GM12878 (cell line): ENCODE results near the gene CFAP410. TPM values are rescaled to one million over a fixed set of nuclear protein-coding genes. Genes with fewer than 3 reads are reported as not detected.

ENCODE experiments used
- ATAC-seq: fragments of 200-7000 bp; cut with Tn5 transposase; 3 replicates; pipeline ENCODE4 v1.9.1; 2020; ENCODE audit warnings: mild to moderate bottlenecking, moderate library complexity
- BruUV-seq: library from RNA; stranded (reverse); fragments of 400-500 nt; replicated peaks from 2 replicates; lab custom pipeline; 2021; lab: Mats Ljungman, UMichigan
- CTCF ChIA-PET: fragments of 300-600 bp; sonication (Branson Sonifier 250); formaldehyde crosslinking; extraction: SDS; loops from one replicate; lab custom pipeline; 2021; ENCODE audit warnings: inconsistent platforms; lab: Yijun Ruan, JAX
- POLR2A ChIA-PET: fragments of 350-600 bp; formaldehyde crosslinking; extraction: SDS; loops from one replicate; lab custom pipeline; 2021; ENCODE audit warnings: inconsistent platforms; lab: Charles Lee
- RAD21 ChIA-PET: fragments of 300-600 bp; sonication (Branson Sonifier 250); formaldehyde crosslinking; loops from one replicate; lab custom pipeline; 2023; ENCODE audit warnings: antibody characterized with exemption; ENCODE audit not compliant: unreplicated experiment; lab: Charles Lee
- SMC1A ChIA-PET: fragments of 300-600 bp; sonication (Branson Sonifier 250); formaldehyde crosslinking; loops from one replicate; lab custom pipeline; 2023; ENCODE audit not compliant: unreplicated experiment, uncharacterized antibody; lab: Charles Lee
- DNase-seq: peaks from one replicate; pipeline ENCODE4 v3.0.0-alpha.2; 2011; ENCODE audit warnings: low read depth, low spot score
- FAIRE-seq: peaks from 3 replicates; lab custom pipeline; 2011; peaks lifted over from hg19 to GRCh38; lab: Jason Lieb, UNC
- H2AFZ ChIP-seq: 2 replicates; pipeline ENCODE4 v1.6.0; 2011; ENCODE audit warnings: low read depth, low read length, control low read depth; ENCODE audit not compliant: control insufficient read depth
- H3K27ac ChIP-seq: 2 replicates; pipeline ENCODE4 v1.5.1; 2011; ENCODE audit warnings: control low read depth; ENCODE audit not compliant: control insufficient read depth, insufficient read depth
- H3K27me3 ChIP-seq, 2 experiments: replicated peaks in 1 of 2; 2 replicates each; pipeline versions ENCODE4 v1.6.0 to v1.6.1; 2011; ENCODE audit warnings: low read length in 1 of 2; ENCODE audit not compliant: control insufficient read depth in 2 of 2, insufficient read depth in 2 of 2
- H3K36me3 ChIP-seq, 2 experiments: 2 replicates each; pipeline ENCODE4 v1.5.1; 2011; ENCODE audit warnings: low read length in 1 of 2; ENCODE audit not compliant: control insufficient read depth in 2 of 2, insufficient read depth in 2 of 2
- H3K4me1 ChIP-seq: 2 replicates; pipeline ENCODE4 v1.6.1; 2011; ENCODE audit warnings: mild to moderate bottlenecking, low read length, moderate library complexity, mixed read lengths; ENCODE audit not compliant: control insufficient read depth, insufficient read depth
- H3K4me2 ChIP-seq: 2 replicates; pipeline ENCODE4 v1.6.0; 2011; ENCODE audit warnings: control low read depth; ENCODE audit not compliant: control insufficient read depth, insufficient read depth
- H3K4me3 ChIP-seq: fragments of 200-600 bp; sonication (generic); 2 replicates; pipeline ENCODE4 v1.5.1; 2016
- H3K79me2 ChIP-seq: 2 replicates; pipeline ENCODE4 v1.6.0; 2011; ENCODE audit warnings: low read length; ENCODE audit not compliant: control insufficient read depth, insufficient read depth
- H3K9ac ChIP-seq: 2 replicates; pipeline ENCODE4 v1.8.0; 2011; ENCODE audit warnings: low read length, control low read depth, mixed read lengths; ENCODE audit not compliant: control insufficient read depth, insufficient read depth
- H3K9me3 ChIP-seq: replicated peaks from 3 replicates; pipeline ENCODE4 v1.5.1; 2011; ENCODE audit warnings: mild to moderate bottlenecking, low read length; ENCODE audit not compliant: control insufficient read depth, insufficient read depth
- H4K20me1 ChIP-seq: 2 replicates; pipeline ENCODE4 v1.6.0; 2011; ENCODE audit not compliant: control insufficient read depth, insufficient read depth
- ASH2L ChIP-seq: fragments of 300-600, 200-600 bp; sonication (generic); IDR thresholded peaks from 2 replicates; pipeline ENCODE4 v1.6.1; 2017; ENCODE audit warnings: low read depth, mild to moderate bottlenecking, borderline replicate concordance
- BMI1 ChIP-seq: fragments of 450-650 bp; IDR thresholded peaks from 2 replicates; pipeline ENCODE4 v1.6.1; 2016; ENCODE audit warnings: mild to moderate bottlenecking, moderate library complexity, borderline replicate concordance
- FOXM1 ChIP-seq: IDR thresholded peaks from 2 replicates; pipeline ENCODE4 v1.6.1; 2012; ENCODE audit warnings: low read depth, mild to moderate bottlenecking, inconsistent platforms, low read length, moderate library complexity
- SP1 ChIP-seq: IDR thresholded peaks from one replicate; pipeline ENCODE4 v1.6.1; 2011; ENCODE audit warnings: low read depth, low read length
- ZNF217 ChIP-seq: fragments of 450-650 bp; IDR thresholded peaks from 2 replicates; pipeline ENCODE4 v1.6.1; 2017; ENCODE audit warnings: antibody characterized with exemption, mild to moderate bottlenecking
- WGBS: methylation state at CpG from one replicate; pipeline ENCODE4 v1.1.6; 2016; ENCODE audit warnings: low lambda C conversion rate; ENCODE audit not compliant: insufficient replicate concordance, insufficient coverage; ENCODE audit errors: missing lambda C conversion rate; 5-methylcytosine and 5-hydroxymethylcytosine counted together
- in situ Hi-C: fragments of 300-500 bp; cut with MboI; formaldehyde crosslinking; loops from 9 replicates; pipeline ENCODE4 v1.14.3; 2018; ENCODE audit warnings: mixed read lengths
- intact Hi-C: fragments of 100-400 bp; cut with micrococcal nuclease; formaldehyde crosslinking; loops from one replicate; pipeline ENCODE4 v1.14.2; 2022; ENCODE audit not compliant: unreplicated experiment
- polyA plus RNA-seq, 11 experiments: library from polyadenylated mRNA; depleted of rRNA in 4 of 11; unstranded in 6 of 11; stranded (reverse) in 5 of 11; fragments of >200 nt; fragmentation: Nextera tagmentation in 4 of 11; fragmentation: Illumina TruSeq in 1 of 11; extraction: Ambion mirVana in 4 of 11; extraction: Trizol in 1 of 11; gene quantifications; 1 replicate in 1 of 11; 2 replicates in 10 of 11; pipeline versions ENCODE4 v1.2.1 to v1.2.3, GENCODE V29; 2011 to 2016; ENCODE audit warnings: inconsistent platforms in 2 of 11, missing spikeins in 2 of 11, low read depth in 1 of 11
- total RNA-seq, 4 experiments: library from RNA; depleted of rRNA in 3 of 4; stranded (reverse); fragments of >200 nt in 3 of 4; fragmentation: Illumina TruSeq in 1 of 4; extraction: Trizol in 1 of 4; gene quantifications; 2 replicates each; pipeline versions ENCODE4 v1.2.1 to v1.2.3, GENCODE V29; 2013 to 2021
- TF ChIP-seq, protein P1 (sequence below): IDR thresholded peaks from 2 replicates; pipeline ENCODE4 v1.6.1; 2012; ENCODE audit warnings: mild to moderate bottlenecking, low read depth, low read length
- TF ChIP-seq, protein P2 (sequence below): fragments of 450-650 bp; conservative IDR thresholded peaks from 2 replicates; pipeline ENCODE4 v1.6.1; 2017; ENCODE audit warnings: mild to moderate bottlenecking, moderate library complexity

The CFAP410 gene
- total and polyA plus RNA-seq, 10 of the 15 experiments (the other 5 are each of a cell fraction or from before 2014, with no cell fraction given) = 0.14 to 24.8 (median 11.3) TPM

DNA sequence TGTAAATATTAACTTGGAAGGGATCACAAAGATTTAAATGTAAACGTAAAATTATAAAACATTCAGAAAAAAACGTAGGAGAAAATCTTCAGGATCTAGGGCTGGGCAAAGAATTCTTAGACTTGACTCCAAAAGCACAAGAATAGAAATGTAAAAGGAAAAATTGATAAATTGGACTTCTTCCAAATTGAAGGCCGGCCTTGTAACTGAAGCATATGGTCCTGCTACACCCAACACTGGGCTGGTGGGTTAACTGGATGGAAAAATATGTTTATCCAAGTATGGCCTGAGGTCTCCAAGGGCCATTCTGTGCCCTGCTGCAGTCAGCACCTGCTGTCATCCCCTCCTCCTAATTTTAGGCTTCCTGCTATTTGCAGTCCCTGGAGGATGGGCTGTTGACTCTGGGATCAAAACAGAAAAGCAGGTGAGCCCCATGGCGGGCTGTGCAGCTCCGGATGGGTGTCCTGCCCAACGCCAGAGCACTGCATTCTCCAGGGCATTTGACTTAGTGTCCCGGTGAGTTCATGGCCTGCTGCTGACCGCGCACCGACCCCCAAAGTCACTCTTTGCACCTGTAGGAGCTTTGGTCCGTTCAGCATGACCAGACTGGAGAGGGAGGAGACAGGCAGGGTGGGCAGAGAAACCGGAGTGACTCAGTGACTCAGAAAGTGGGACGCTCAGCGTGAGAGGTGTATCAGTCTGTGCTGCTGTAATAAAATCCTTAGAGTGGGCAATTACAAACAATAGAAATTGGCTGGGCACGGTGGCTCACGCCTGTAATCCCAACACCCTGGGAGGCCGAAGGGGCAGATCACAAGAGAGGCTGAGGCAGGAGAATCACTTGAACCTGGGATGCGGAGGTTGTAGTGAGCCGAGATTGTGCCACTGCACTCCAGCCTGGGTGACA lies 59.6 kb downstream of the CFAP410 start:
- ATAC-seq = no peak
- Histone ChIP-seq H4K20me1 (no peaks in the 10 kb centered on the region), H3K27ac (no peak overlapping the region), H3K4me1 (peaks cover 6% of the 10 kb centered on the region; the same call in 1 of the 2 replicates), H3K9me3 (no peaks in the 10 kb centered on the region), H3K27me3 (no peaks in the 10 kb centered on the region), H3K9ac (no peak overlapping the region), H3K36me3 (no peaks in the 10 kb centered on the region), H3K4me2 (no peak overlapping the region), H3K4me3 (no peak overlapping the region), H3K79me2 (no peaks in the 10 kb centered on the region)
- BruUV-seq = no TSS peak
- WGBS = 42% methylated on average over 19 of the region's 19 CpGs
- SMC1A ChIA-PET = no interaction called here
- DNase-seq = no peak
- POLR2A ChIA-PET = no interaction called here
- in situ Hi-C loops = no loop called here
- CTCF ChIA-PET = interaction anchor here (1.2 kb wide), 1 partner anchor 25 kb away, joined by 3 read pairs; no protein-coding TSS in a partner anchor
- no peak for FAIRE-seq
- TF ChIP-seq BMI1 (no peak), ZNF217 (no peak), SP1 (no peak), FOXM1 (no peak), ASH2L (no peak)
- TF ChIP-seq, protein P1, sequence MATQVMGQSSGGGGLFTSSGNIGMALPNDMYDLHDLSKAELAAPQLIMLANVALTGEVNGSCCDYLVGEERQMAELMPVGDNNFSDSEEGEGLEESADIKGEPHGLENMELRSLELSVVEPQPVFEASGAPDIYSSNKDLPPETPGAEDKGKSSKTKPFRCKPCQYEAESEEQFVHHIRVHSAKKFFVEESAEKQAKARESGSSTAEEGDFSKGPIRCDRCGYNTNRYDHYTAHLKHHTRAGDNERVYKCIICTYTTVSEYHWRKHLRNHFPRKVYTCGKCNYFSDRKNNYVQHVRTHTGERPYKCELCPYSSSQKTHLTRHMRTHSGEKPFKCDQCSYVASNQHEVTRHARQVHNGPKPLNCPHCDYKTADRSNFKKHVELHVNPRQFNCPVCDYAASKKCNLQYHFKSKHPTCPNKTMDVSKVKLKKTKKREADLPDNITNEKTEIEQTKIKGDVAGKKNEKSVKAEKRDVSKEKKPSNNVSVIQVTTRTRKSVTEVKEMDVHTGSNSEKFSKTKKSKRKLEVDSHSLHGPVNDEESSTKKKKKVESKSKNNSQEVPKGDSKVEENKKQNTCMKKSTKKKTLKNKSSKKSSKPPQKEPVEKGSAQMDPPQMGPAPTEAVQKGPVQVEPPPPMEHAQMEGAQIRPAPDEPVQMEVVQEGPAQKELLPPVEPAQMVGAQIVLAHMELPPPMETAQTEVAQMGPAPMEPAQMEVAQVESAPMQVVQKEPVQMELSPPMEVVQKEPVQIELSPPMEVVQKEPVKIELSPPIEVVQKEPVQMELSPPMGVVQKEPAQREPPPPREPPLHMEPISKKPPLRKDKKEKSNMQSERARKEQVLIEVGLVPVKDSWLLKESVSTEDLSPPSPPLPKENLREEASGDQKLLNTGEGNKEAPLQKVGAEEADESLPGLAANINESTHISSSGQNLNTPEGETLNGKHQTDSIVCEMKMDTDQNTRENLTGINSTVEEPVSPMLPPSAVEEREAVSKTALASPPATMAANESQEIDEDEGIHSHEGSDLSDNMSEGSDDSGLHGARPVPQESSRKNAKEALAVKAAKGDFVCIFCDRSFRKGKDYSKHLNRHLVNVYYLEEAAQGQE = no peak
- TF ChIP-seq, protein P2, sequence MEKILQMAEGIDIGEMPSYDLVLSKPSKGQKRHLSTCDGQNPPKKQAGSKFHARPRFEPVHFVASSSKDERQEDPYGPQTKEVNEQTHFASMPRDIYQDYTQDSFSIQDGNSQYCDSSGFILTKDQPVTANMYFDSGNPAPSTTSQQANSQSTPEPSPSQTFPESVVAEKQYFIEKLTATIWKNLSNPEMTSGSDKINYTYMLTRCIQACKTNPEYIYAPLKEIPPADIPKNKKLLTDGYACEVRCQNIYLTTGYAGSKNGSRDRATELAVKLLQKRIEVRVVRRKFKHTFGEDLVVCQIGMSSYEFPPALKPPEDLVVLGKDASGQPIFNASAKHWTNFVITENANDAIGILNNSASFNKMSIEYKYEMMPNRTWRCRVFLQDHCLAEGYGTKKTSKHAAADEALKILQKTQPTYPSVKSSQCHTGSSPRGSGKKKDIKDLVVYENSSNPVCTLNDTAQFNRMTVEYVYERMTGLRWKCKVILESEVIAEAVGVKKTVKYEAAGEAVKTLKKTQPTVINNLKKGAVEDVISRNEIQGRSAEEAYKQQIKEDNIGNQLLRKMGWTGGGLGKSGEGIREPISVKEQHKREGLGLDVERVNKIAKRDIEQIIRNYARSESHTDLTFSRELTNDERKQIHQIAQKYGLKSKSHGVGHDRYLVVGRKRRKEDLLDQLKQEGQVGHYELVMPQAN = no peak
- TF ChIP-seq, all 136 proteins: peak for 0
- intact Hi-C loops = no loop called here
- RAD21 ChIA-PET = no interaction called here
- H2AFZ ChIP-seq = no peak overlapping the region

Other genes starting within 250 kb of the CFAP410 start
Only the 7 nearest of the 13 such genes appear.
- gene ICOSLG, start 98.4 kb downstream of the CFAP410 start, total RNA-seq (2014; rRNA removed) = 5.6 and 6.3 TPM in 2 replicates
- 3.5 and 3.8 TPM in 2 replicates for gene ICOSLG, start 98.4 kb downstream of the CFAP410 start, total RNA-seq (2014; rRNA removed; fragmentation: Illumina TruSeq; extraction: Trizol)
- 15.1 and 16.4 TPM in 2 replicates for gene ICOSLG, start 98.4 kb downstream of the CFAP410 start, total RNA-seq (2021)
- 6.6 and 16.3 TPM in 2 replicates for gene ICOSLG, start 98.4 kb downstream of the CFAP410 start, polyA plus RNA-seq (2011; rRNA removed)
- 5.1 and 13.9 TPM in 2 replicates for gene ICOSLG, start 98.4 kb downstream of the CFAP410 start, polyA plus RNA-seq (2014; fragmentation: Illumina TruSeq; extraction: Trizol)
- gene ICOSLG, start 98.4 kb downstream of the CFAP410 start, polyA plus RNA-seq (2014; fragmentation: Nextera tagmentation; extraction: Ambion mirVana) = 1 to 10 TPM in 1 of 2 experiments, under 1 TPM in 1; 0.84 to 1.5 TPM
- gene ICOSLG, start 98.4 kb downstream of the CFAP410 start, polyA plus RNA-seq (2014; rRNA removed) = 11.5 and 11.7 TPM in 2 replicates
- 1 to 10 TPM; 5.3 to 6.2 TPM for gene ICOSLG, start 98.4 kb downstream of the CFAP410 start, polyA plus RNA-seq (2016; fragmentation: Nextera tagmentation; extraction: Ambion mirVana)
- gene DNMT3L, start 77.5 kb downstream of the CFAP410 start, total RNA-seq (2014; rRNA removed) = not detected in 2 replicates
- gene DNMT3L, start 77.5 kb downstream of the CFAP410 start, total RNA-seq (2014; rRNA removed; fragmentation: Illumina TruSeq; extraction: Trizol) = not detected in 2 replicates
- gene DNMT3L, start 77.5 kb downstream of the CFAP410 start, total RNA-seq (2021) = not detected in 2 replicates
- not detected in 2 replicates for gene DNMT3L, start 77.5 kb downstream of the CFAP410 start, polyA plus RNA-seq (2011; rRNA removed)
- gene DNMT3L, start 77.5 kb downstream of the CFAP410 start, polyA plus RNA-seq (2014; fragmentation: Illumina TruSeq; extraction: Trizol) = not detected in 2 replicates
- gene DNMT3L, start 77.5 kb downstream of the CFAP410 start, polyA plus RNA-seq (2014; fragmentation: Nextera tagmentation; extraction: Ambion mirVana) = not detected
- not detected in 2 replicates for gene DNMT3L, start 77.5 kb downstream of the CFAP410 start, polyA plus RNA-seq (2014; rRNA removed)
- not detected for gene DNMT3L, start 77.5 kb downstream of the CFAP410 start, polyA plus RNA-seq (2016; fragmentation: Nextera tagmentation; extraction: Ambion mirVana)
- not detected in 2 replicates for gene AIRE, start 53.5 kb downstream of the CFAP410 start, total RNA-seq (2014; rRNA removed)
- not detected in 2 replicates for gene AIRE, start 53.5 kb downstream of the CFAP410 start, total RNA-seq (2014; rRNA removed; fragmentation: Illumina TruSeq; extraction: Trizol)
- 0.10 TPM in 1 of 2 replicates, not detected in the other for gene AIRE, start 53.5 kb downstream of the CFAP410 start, total RNA-seq (2021)
- gene AIRE, start 53.5 kb downstream of the CFAP410 start, polyA plus RNA-seq (2011; rRNA removed) = 0.03 and 0.05 TPM in 2 replicates
- gene AIRE, start 53.5 kb downstream of the CFAP410 start, polyA plus RNA-seq (2014; fragmentation: Illumina TruSeq; extraction: Trizol) = not detected in 2 replicates
- not detected for gene AIRE, start 53.5 kb downstream of the CFAP410 start, polyA plus RNA-seq (2014; fragmentation: Nextera tagmentation; extraction: Ambion mirVana)
- not detected in 2 replicates for gene AIRE, start 53.5 kb downstream of the CFAP410 start, polyA plus RNA-seq (2014; rRNA removed)
- not detected for gene AIRE, start 53.5 kb downstream of the CFAP410 start, polyA plus RNA-seq (2016; fragmentation: Nextera tagmentation; extraction: Ambion mirVana)
- 127 and 146 TPM in 2 replicates for gene PFKL, start 39.3 kb downstream of the CFAP410 start, total RNA-seq (2014; rRNA removed)
- gene PFKL, start 39.3 kb downstream of the CFAP410 start, total RNA-seq (2014; rRNA removed; fragmentation: Illumina TruSeq; extraction: Trizol) = 52.6 and 56.1 TPM in 2 replicates
- 192 and 194 TPM in 2 replicates for gene PFKL, start 39.3 kb downstream of the CFAP410 start, total RNA-seq (2021)
- gene PFKL, start 39.3 kb downstream of the CFAP410 start, polyA plus RNA-seq (2011; rRNA removed) = 43.3 and 94.2 TPM in 2 replicates
- gene PFKL, start 39.3 kb downstream of the CFAP410 start, polyA plus RNA-seq (2014; fragmentation: Illumina TruSeq; extraction: Trizol) = 7.8 and 45.7 TPM in 2 replicates
- 10 to 100 TPM in 1 of 2 experiments, 1 to 10 TPM in 1; 1.2 to 11.2 TPM for gene PFKL, start 39.3 kb downstream of the CFAP410 start, polyA plus RNA-seq (2014; fragmentation: Nextera tagmentation; extraction: Ambion mirVana)
- gene PFKL, start 39.3 kb downstream of the CFAP410 start, polyA plus RNA-seq (2014; rRNA removed) = 130 and 154 TPM in 2 replicates
- gene PFKL, start 39.3 kb downstream of the CFAP410 start, polyA plus RNA-seq (2016; fragmentation: Nextera tagmentation; extraction: Ambion mirVana) = 100 to 1,000 TPM; 184 to 191 TPM
- gene TRPM2, start 14.2 kb upstream of the CFAP410 start, total RNA-seq (2014; rRNA removed) = 2.6 and 2.7 TPM in 2 replicates
- 3.5 and 4.4 TPM in 2 replicates for gene TRPM2, start 14.2 kb upstream of the CFAP410 start, total RNA-seq (2014; rRNA removed; fragmentation: Illumina TruSeq; extraction: Trizol)
- 9.1 and 9.9 TPM in 2 replicates for gene TRPM2, start 14.2 kb upstream of the CFAP410 start, total RNA-seq (2021)
- gene TRPM2, start 14.2 kb upstream of the CFAP410 start, polyA plus RNA-seq (2011; rRNA removed) = 0.03 and 0.17 TPM in 2 replicates
- gene TRPM2, start 14.2 kb upstream of the CFAP410 start, polyA plus RNA-seq (2014; fragmentation: Illumina TruSeq; extraction: Trizol) = 0.86 and 2.4 TPM in 2 replicates
- under 1 TPM; 0.34 to 0.82 TPM for gene TRPM2, start 14.2 kb upstream of the CFAP410 start, polyA plus RNA-seq (2014; fragmentation: Nextera tagmentation; extraction: Ambion mirVana)
- gene TRPM2, start 14.2 kb upstream of the CFAP410 start, polyA plus RNA-seq (2014; rRNA removed) = 4.1 and 4.8 TPM in 2 replicates
- gene TRPM2, start 14.2 kb upstream of the CFAP410 start, polyA plus RNA-seq (2016; fragmentation: Nextera tagmentation; extraction: Ambion mirVana) = 1 to 10 TPM; 2.5 to 3.7 TPM
- gene LRRC3, start 116.1 kb upstream of the CFAP410 start, total RNA-seq (2014; rRNA removed) = 0.06 and 0.11 TPM in 2 replicates
- 0.04 and 0.05 TPM in 2 replicates for gene LRRC3, start 116.1 kb upstream of the CFAP410 start, total RNA-seq (2014; rRNA removed; fragmentation: Illumina TruSeq; extraction: Trizol)
- 0.21 and 0.31 TPM in 2 replicates for gene LRRC3, start 116.1 kb upstream of the CFAP410 start, total RNA-seq (2021)
- gene LRRC3, start 116.1 kb upstream of the CFAP410 start, polyA plus RNA-seq (2011; rRNA removed) = not detected in 2 replicates
- gene LRRC3, start 116.1 kb upstream of the CFAP410 start, polyA plus RNA-seq (2014; fragmentation: Illumina TruSeq; extraction: Trizol) = 0.08 and 0.12 TPM in 2 replicates
- under 1 TPM; 0.02 to 0.03 TPM for gene LRRC3, start 116.1 kb upstream of the CFAP410 start, polyA plus RNA-seq (2014; fragmentation: Nextera tagmentation; extraction: Ambion mirVana)
- 0.12 and 0.13 TPM in 2 replicates for gene LRRC3, start 116.1 kb upstream of the CFAP410 start, polyA plus RNA-seq (2014; rRNA removed)
- under 1 TPM; 0.09 to 0.15 TPM for gene LRRC3, start 116.1 kb upstream of the CFAP410 start, polyA plus RNA-seq (2016; fragmentation: Nextera tagmentation; extraction: Ambion mirVana)
- not detected in 2 replicates for gene KRTAP10-1, start 200.8 kb upstream of the CFAP410 start, total RNA-seq (2014; rRNA removed)
- not detected in 2 replicates for gene KRTAP10-1, start 200.8 kb upstream of the CFAP410 start, total RNA-seq (2014; rRNA removed; fragmentation: Illumina TruSeq; extraction: Trizol)
- gene KRTAP10-1, start 200.8 kb upstream of the CFAP410 start, total RNA-seq (2021) = not detected in 2 replicates
- not detected in 2 replicates for gene KRTAP10-1, start 200.8 kb upstream of the CFAP410 start, polyA plus RNA-seq (2011; rRNA removed)
- gene KRTAP10-1, start 200.8 kb upstream of the CFAP410 start, polyA plus RNA-seq (2014; fragmentation: Illumina TruSeq; extraction: Trizol) = not detected in 2 replicates
- gene KRTAP10-1, start 200.8 kb upstream of the CFAP410 start, polyA plus RNA-seq (2014; fragmentation: Nextera tagmentation; extraction: Ambion mirVana) = not detected
- gene KRTAP10-1, start 200.8 kb upstream of the CFAP410 start, polyA plus RNA-seq (2014; rRNA removed) = not detected in 2 replicates
- not detected for gene KRTAP10-1, start 200.8 kb upstream of the CFAP410 start, polyA plus RNA-seq (2016; fragmentation: Nextera tagmentation; extraction: Ambion mirVana)